ENCODE results near the gene CEL.
"Not testable (repeated sequence)": the region's sequence is repeated elsewhere in the genome, so short reads cannot be mapped to it uniquely, and the experiment has no call there.

CEL gene

GRCh38 chr9:133065070-133065388 lies 3.2 kb downstream of the CEL start:
- DNase-seq, result no peak

- no peak for DNase-seq
Observed at GRCh38 chr9:133066181-133066983, 4.6 kb downstream of the CEL start.

- no peak for DNase-seq
Observed at GRCh38 chr9:133067006-133067405, 5.2 kb downstream of the CEL start.

GRCh38 chr9:133067813-133068212 lies 6.0 kb downstream of the CEL start:
- no peak for DNase-seq

- not testable (repeated sequence) for DNase-seq
Observed at GRCh38 chr9:133068431-133068830, 6.7 kb downstream of the CEL start.

GRCh38 chr9:133070500-133070961 lies 8.8 kb downstream of the CEL start:
- not testable (repeated sequence) for DNase-seq

GRCh38 chr9:133070985-133071384 lies 9.2 kb downstream of the CEL start:
- DNase-seq, result not testable (repeated sequence)

GRCh38 chr9:133071484-133072150 lies 9.8 kb downstream of the CEL start:
- DNase-seq, result no peak

- DNase-seq, result not testable (repeated sequence)
Observed at GRCh38 chr9:133072210-133072609, 10.4 kb downstream of the CEL start.

GRCh38 chr9:133073086-133074014 lies 11.6 kb downstream of the CEL start:
- DNase-seq, result no peak

GRCh38 chr9:133074111-133074651 lies 12.4 kb downstream of the CEL start:
- no peak for DNase-seq

GRCh38 chr9:133075925-133076630 lies 14.3 kb downstream of the CEL start:
- no peak for DNase-seq

- DNase-seq, result no peak
Observed at GRCh38 chr9:133076691-133077090, 14.9 kb downstream of the CEL start.

GRCh38 chr9:133078486-133078885 lies 16.7 kb downstream of the CEL start:
- no peak for DNase-seq

GRCh38 chr9:133080161-133080560 lies 18.4 kb downstream of the CEL start:
- no peak for DNase-seq

- DNase-seq, result not testable (repeated sequence)
Observed at GRCh38 chr9:133080786-133081779, 19.3 kb downstream of the CEL start.

- DNase-seq, result not testable (repeated sequence)
Observed at GRCh38 chr9:133081957-133082644, 20.3 kb downstream of the CEL start.

GRCh38 chr9:133083688-133084087 lies 21.9 kb downstream of the CEL start:
- DNase-seq, result not testable (repeated sequence)

- not testable (repeated sequence) for DNase-seq
Observed at GRCh38 chr9:133086212-133086860, 24.6 kb downstream of the CEL start.

GRCh38 chr9:133086894-133087293 lies 25.1 kb downstream of the CEL start:
- no peak for DNase-seq

Data from stimulated activated naive CD4-positive, alpha-beta T cell (primary cell).